Stimulated activated CD8-positive, alpha-beta memory T cell treated with anti-CD3 and anti-CD28 coated beads, Interleukin-15, amount 100 ng/mL, for 4 hours (primary cell): ENCODE results near the gene ZMYND8.
"Not testable (repeated sequence)": the region's sequence is repeated elsewhere in the genome, so short reads cannot be mapped to it uniquely, and the experiment has no call there.

ENCODE experiments used
- DNase-seq, 2 donors: peaks; one replicate each; pipeline ENCODE4 v3.0.0-alpha.2; 2020; ENCODE audit warnings: low read depth in 2 of 2

The ZMYND8 gene

GRCh38 chr20:47246061-47246777 lies 110.3 kb downstream of the ZMYND8 start:
- no peak for DNase-seq

- not testable (repeated sequence) for DNase-seq
Observed at GRCh38 chr20:47245166-47245565, 111.3 kb downstream of the ZMYND8 start.

GRCh38 chr20:47244451-47244850 lies 112.0 kb downstream of the ZMYND8 start:
- no peak for DNase-seq

GRCh38 chr20:47243532-47244305 lies 112.8 kb downstream of the ZMYND8 start:
- DNase-seq: no peak

- no peak for DNase-seq
Observed at GRCh38 chr20:47243003-47243402, 113.5 kb downstream of the ZMYND8 start.

GRCh38 chr20:47241345-47241781 lies 115.1 kb downstream of the ZMYND8 start:
- DNase-seq: no peak

- DNase-seq: not testable (repeated sequence)
Observed at GRCh38 chr20:47240096-47240495, 116.4 kb downstream of the ZMYND8 start.

- no peak for DNase-seq
Observed at GRCh38 chr20:47239719-47240067, 116.8 kb downstream of the ZMYND8 start.

- no peak for DNase-seq
Observed at GRCh38 chr20:47238780-47239718, 117.5 kb downstream of the ZMYND8 start.

- DNase-seq: no peak
Observed at GRCh38 chr20:47237715-47238114, 118.8 kb downstream of the ZMYND8 start.

- DNase-seq: no peak
Observed at GRCh38 chr20:47236639-47236900, 119.9 kb downstream of the ZMYND8 start.

GRCh38 chr20:47235853-47236638 lies 120.5 kb downstream of the ZMYND8 start:
- no peak for DNase-seq

- no peak for DNase-seq
Observed at GRCh38 chr20:47235111-47235510, 121.4 kb downstream of the ZMYND8 start.

- DNase-seq: no peak
Observed at GRCh38 chr20:47233333-47234188, 122.9 kb downstream of the ZMYND8 start.

GRCh38 chr20:47232518-47232917 lies 124.0 kb downstream of the ZMYND8 start:
- DNase-seq: no peak

GRCh38 chr20:47231382-47232039 lies 125.0 kb downstream of the ZMYND8 start:
- DNase-seq: no peak

GRCh38 chr20:47230811-47231256 lies 125.7 kb downstream of the ZMYND8 start:
- DNase-seq: no peak

- DNase-seq: no peak
Observed at GRCh38 chr20:47228654-47229053, 127.8 kb downstream of the ZMYND8 start.

GRCh38 chr20:47227576-47227975 lies 128.9 kb downstream of the ZMYND8 start:
- DNase-seq: no peak

- no peak for DNase-seq
Observed at GRCh38 chr20:47227119-47227518, 129.4 kb downstream of the ZMYND8 start.
